Endometrial microvascular endothelial cells (primary cell): ENCODE data around the gene ADM. TPM values are rescaled to one million over a fixed set of nuclear protein-coding genes. Genes with fewer than 3 reads are reported as not detected.

Experiments used
- in situ Hi-C: cut with HindIII; loops from 2 replicates; pipeline ENCODE4 v1.10.0; 2017; ENCODE audit warnings: low sequenced_read_pairs, low pct_unique_long_range_greater_than_20kb; ENCODE audit errors: inconsistent ontology term
- total RNA-seq: library from RNA; depleted of rRNA; stranded (reverse); fragments of >200 nt; gene quantifications from one replicate; pipeline ENCODE4 v1.2.3, GENCODE V29; 2015; ENCODE audit errors: inconsistent ontology term

The ADM gene
- total RNA-seq, 1 donor from 2014 or later, result 309 TPM

DNA sequence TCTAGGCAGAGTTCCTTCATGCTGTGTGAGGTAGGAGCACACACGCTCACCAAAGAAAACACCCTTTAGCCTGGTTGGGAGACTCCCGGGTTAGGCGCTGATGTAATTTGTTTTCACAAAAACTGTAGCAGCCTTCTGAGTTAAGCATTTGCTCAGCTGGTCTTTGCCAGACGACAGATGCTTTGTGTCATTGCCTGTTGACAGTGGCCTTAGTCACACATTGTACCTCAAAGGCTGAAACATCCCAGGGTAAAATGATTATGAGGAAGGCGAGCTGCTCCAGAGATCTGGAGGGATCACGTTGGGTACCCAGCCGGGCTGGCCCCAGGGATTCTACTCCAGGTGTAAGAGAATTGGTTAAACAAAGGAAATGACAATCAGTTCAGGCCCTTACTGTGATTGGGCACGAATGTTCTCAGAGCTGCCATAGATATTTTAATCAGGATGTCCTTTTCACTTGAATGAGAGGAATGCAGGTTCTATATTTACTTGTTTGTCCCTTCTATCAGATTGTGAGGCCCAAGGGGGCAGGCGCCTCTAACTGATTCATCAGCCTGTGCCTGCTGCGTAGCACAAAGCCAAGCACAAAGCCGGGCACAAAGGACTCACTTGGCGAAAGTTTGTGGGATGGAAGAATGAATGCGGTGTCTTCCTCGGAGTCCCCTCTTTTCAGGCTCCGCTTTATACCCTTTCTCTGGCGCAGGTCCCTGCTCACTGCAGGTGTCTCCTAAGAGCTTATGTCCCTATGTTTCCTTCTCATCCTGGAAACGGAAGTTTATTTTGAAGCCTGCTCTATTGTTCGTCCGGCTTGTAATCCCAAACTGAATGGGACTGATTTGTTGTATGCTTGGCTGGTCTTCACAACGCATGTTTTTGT lies 47.1 kb downstream of the ADM start:
- in situ Hi-C loops, result no loop called here

DNA sequence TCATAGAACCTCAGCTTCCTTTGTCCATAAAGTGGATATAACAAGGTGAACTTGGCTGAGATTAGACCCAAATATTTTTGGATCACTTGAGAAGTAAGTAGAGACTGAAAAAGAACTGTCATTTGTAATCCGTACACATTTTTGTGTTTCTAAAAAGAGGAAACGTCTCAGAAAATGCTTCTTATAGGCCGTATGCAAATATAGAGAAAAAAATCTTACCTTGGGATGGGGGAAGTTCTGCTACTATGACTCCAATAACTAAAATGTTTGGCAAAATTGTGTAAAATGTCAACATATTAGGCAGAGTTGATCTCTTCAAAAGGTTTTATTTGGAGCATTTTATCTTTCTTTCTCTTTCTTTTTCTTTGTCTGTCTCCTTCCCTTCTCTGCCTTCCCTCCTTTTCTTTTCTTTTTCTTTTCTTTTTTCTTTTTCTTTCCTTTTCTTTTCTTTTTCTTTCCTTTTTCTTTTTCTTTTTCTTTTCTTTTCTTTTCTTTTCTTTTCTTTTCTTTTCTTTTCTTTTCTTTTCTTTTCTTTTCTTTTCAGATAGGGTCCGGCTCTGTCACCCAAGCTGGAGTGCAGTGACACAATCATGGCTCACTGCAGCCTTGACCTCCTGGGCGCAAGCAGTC lies 48.2 kb downstream of the ADM start:
- in situ Hi-C loops, result no loop called here

DNA sequence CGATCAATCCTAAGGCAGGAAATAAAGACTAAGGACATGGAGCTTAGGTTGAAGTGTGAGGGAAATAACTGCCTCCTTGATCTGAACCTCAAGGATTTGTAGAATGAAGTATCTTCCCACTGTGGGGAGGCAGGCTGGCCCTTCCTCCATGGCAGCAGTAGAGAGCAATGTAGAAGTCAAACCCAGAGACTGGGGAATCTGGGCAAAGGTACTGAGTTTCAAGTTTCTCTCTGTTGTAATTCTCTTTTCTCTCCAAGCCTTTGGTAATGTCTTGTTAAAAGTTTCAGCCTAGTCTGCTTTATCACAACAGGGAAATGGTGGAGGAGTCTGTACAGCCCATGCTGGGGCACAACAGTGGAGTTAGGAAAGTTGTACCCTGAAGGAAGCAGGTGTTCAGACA lies 49.5 kb downstream of the ADM start:
- in situ Hi-C loops, result no loop called here

- in situ Hi-C loops, result no loop called here
These were observed 50.4 kb downstream of the ADM start for GRCh38 chr11:10355257-10355661.

DNA sequence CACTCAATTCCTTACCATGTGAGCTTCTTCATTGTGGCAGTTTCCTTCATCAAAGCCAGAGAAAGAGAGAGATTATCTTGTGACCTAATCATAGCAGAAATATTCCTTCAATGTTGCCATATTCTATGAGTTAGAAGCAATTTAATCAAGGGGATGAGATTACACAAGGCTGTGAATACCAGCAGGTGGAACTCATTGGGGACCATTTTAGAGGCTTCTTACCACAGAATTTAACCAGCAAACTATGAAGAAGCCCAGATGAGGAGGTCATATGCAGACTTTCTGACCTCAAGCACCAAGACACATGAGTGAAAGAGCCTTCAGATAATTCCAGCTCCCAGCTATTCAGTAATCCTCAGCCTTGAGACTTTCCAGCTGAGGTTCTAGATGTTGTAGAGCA lies 51.3 kb downstream of the ADM start:
- in situ Hi-C loops, result no loop called here

Other genes with a start within 250 kb of the ADM start
- 26.6 TPM for gene SBF2, start 10.9 kb upstream of the ADM start, total RNA-seq
- gene AMPD3, start 150.2 kb downstream of the ADM start, total RNA-seq, result 4.7 TPM
- gene RNF141, start 236.1 kb downstream of the ADM start, total RNA-seq, result 29.1 TPM